SKM-1 treated with dmso at 0.1 percent for 144 hours (cell line): ENCODE measurements around the gene ZFYVE16.
"Not testable (repeated sequence)": the region's sequence is repeated elsewhere in the genome, so short reads cannot be mapped to it uniquely, and the experiment has no call there.

Source experiments
- DNase-seq: peaks from one replicate; lab custom pipeline; 2025; ENCODE audit not compliant: unreplicated experiment; lab: John Stamatoyannopoulos, UW

ZFYVE16 gene

GRCh38 chr5:80407735-80408483 lies at the start of gene ZFYVE16:
Gene ZFYVE16 (plus strand): TSS chr5:80408064. CDS start chr5:80434148, 26,084 bp downstream.
- peak; percentile 95 for DNase-seq

- DNase-seq: no peak
Measured at GRCh38 chr5:80360914-80361444, 46.9 kb upstream of the ZFYVE16 start.

GRCh38 chr5:80364892-80365291 lies 43.0 kb upstream of the ZFYVE16 start:
- no peak for DNase-seq

- no peak for DNase-seq
Measured at GRCh38 chr5:80368661-80369480, 39.0 kb upstream of the ZFYVE16 start.

GRCh38 chr5:80369521-80369920 lies 38.3 kb upstream of the ZFYVE16 start:
- no peak for DNase-seq

- DNase-seq: no peak
Measured at GRCh38 chr5:80370390-80370789, 37.5 kb upstream of the ZFYVE16 start.

- DNase-seq: no peak
Measured at GRCh38 chr5:80372780-80373179, 35.1 kb upstream of the ZFYVE16 start.

- DNase-seq: no peak
Measured at GRCh38 chr5:80374188-80374587, 33.7 kb upstream of the ZFYVE16 start.

GRCh38 chr5:80376557-80376956 lies 31.3 kb upstream of the ZFYVE16 start:
- DNase-seq: no peak

- no peak for DNase-seq
Measured at GRCh38 chr5:80382488-80382887, 25.4 kb upstream of the ZFYVE16 start.

- no peak for DNase-seq
Measured at GRCh38 chr5:80387063-80387768, 20.6 kb upstream of the ZFYVE16 start.

- DNase-seq: no peak
Measured at GRCh38 chr5:80389580-80389979, 18.3 kb upstream of the ZFYVE16 start.

- not testable (repeated sequence) for DNase-seq
Measured at GRCh38 chr5:80390413-80390812, 17.5 kb upstream of the ZFYVE16 start.

GRCh38 chr5:80391267-80391666 lies 16.6 kb upstream of the ZFYVE16 start:
- DNase-seq: not testable (repeated sequence)

GRCh38 chr5:80399526-80400239 lies 8.2 kb upstream of the ZFYVE16 start:
- DNase-seq: peak; percentile 60

- DNase-seq: not testable (repeated sequence)
Measured at GRCh38 chr5:80400368-80400767, 7.5 kb upstream of the ZFYVE16 start.

- DNase-seq: no peak
Measured at GRCh38 chr5:80403782-80404181, 4.1 kb upstream of the ZFYVE16 start.

- DNase-seq: peak; percentile 78
Measured at GRCh38 chr5:80406980-80407734, 707 bp upstream of the ZFYVE16 start.

GRCh38 chr5:80408484-80409366 lies 861 bp downstream of the ZFYVE16 start:
- peak; percentile 67 for DNase-seq
